HG02852 (cell line): ENCODE measurements around the gene TMOD2.
A peak's percentile ranks its signal among the peaks of the same experiment; 100 is the strongest.

Source experiments
- ATAC-seq: cut with Tn5 transposase; IDR thresholded peaks from one replicate; pipeline ENCODE4 v1.9.1; 2021; ENCODE audit warnings: mild to moderate bottlenecking, moderate library complexity; ENCODE audit not compliant: unreplicated experiment

Gene TMOD2

DNA sequence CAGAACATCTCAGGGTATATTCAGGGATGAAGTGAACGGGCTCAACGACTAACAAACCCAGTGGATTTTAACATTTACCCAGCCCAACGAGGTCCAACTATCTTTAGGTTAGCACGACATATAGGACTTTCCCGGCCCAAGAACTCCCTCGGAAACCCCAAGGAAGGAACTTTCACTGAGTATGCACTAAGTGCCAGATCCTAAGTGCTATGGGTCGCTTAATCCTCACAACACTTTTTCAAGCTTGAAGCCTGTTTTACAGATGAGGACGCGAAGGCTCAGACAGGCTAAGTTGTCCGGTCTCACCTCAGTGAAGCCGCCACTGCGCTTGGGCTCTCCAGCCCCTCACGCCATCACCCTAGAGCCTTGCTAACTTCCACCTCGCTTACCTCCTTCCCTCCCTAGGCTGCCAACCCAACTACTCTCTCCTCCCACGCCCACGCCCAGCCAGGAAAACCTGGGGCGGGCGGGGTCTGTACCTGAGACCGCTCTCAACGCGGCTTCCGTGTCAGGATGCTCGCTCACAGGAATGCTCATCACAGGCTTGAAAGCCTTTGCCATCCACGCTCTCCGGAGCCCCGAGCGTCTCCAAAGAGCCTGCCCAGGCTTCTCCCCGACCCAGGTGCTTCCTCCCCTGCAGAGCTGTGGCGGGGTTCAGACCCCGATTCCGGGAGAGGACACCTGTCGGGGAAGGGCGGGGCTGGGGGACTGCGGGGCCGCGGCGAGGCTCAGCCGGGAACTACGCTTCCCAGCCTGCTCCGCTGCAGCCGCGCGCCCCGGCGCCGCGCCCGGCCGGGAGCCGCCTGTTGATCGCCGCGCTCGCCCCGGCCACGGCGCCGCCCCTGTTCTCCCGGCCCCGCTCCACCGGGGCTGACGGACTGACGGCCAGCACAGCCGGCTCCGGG is at the start of gene TMOD2:
TSS of gene TMOD2 (plus strand) at position 806 of the 905 bp plus-strand sequence. CDS start 14,845 bp downstream, outside the sequence.
- peak; percentile 80 for ATAC-seq

DNA sequence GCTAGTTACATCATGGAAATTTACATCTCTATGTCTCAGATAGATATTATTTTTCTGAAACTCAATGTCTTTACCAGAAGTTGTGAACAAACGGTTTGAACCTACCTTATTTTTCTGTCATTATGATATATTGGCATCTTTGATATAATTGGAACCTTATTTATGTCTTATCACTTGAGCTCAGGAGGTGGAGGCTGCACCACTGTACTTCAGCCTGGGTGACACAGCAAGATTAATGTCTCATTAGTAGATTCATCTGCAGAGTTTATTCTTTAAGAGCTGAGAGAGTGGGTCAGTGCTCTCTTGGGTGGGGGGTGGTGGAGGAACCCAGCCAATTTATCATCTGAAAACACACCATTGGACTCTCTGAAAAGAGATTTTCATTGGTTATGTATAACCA is 48.7 kb upstream of the TMOD2 start:
- no peak for ATAC-seq

DNA sequence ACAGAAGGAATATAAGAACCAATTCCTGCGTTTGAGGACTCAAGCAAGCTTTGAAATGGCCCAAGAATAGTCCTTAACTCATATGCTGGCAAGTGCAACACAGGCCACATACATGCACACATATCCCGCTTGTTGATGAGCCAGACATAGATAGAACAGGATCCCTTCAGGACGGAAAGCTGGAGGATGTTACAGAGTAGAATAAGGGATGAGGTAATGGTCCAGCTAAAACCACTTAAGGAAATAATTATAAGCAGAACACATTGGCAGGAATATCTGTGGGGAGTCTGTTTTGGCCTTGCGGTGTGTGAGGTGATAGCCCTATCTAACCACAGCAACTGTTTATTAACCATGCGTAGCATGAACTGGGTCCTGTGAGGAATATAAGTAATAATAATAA is 45.1 kb upstream of the TMOD2 start:
- no peak for ATAC-seq

DNA sequence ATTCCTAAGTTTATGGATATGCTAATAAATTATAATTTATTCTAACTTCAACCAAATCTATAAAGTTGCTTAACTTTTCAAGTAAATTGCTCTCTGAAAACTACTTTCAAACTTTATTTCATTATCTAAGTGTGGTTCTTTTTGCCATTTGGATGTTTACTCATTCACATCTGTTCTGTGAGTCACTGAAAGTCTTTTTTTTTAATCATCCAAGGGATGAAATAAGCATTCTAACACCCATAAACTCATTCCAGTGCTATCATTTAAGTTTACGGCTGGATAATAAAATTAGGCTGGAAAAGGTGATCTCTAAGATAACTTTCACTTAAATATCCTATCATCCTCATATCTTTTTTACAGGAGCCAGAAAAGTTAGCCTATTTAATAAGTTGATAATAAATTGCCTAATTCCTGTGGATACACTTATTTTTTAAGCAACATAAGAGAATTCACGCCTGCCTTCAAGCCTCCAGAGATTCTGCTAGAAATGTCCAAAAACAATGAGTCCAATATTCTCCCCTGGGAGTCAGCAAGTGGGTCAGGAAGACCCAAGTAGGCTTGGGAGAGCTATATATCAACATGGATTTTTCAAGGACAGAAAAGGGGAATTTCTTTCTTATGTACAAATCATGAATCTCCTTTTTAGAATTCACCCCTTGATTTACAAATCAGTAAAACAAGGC is 44.3 kb upstream of the TMOD2 start:
- no peak for ATAC-seq

DNA sequence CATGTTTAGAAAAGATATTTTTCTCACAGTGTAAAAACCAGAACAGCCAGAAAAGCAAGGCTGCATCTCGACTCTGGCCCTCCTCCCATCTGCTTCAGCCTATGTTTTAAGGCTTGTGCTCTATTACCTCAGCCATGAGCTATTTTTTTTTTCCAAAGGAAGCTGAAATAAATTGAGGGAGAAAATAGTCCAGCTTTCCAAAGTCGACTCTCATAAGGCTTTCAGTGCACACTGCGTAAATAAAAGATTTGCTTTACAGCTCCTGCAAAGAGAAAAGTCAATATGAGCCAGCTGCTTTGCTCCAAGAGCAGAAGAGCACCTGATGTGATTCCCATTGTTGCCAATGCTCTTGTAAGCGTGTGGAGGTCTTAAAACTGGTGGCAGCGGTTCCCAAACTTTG is 43.4 kb upstream of the TMOD2 start:
- ATAC-seq: no peak

DNA sequence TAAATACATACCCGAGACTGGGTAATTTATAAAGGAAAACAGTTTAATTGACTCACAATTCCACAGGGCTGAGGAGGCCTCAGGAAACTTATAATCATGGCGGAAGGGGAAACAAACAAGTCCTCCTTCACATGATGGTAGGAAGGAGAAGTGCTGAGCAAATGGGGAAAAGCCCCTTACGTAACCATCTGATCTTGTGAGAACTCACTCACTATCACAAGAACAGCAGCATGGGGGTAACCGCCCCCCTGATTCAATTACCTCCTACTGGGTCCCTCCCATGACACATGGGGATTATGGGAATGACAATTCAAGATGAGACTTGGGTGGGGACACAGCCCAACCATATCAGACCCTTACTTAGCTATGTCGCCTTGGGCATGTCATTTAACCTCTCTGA is 42.4 kb upstream of the TMOD2 start:
- ATAC-seq: no peak

DNA sequence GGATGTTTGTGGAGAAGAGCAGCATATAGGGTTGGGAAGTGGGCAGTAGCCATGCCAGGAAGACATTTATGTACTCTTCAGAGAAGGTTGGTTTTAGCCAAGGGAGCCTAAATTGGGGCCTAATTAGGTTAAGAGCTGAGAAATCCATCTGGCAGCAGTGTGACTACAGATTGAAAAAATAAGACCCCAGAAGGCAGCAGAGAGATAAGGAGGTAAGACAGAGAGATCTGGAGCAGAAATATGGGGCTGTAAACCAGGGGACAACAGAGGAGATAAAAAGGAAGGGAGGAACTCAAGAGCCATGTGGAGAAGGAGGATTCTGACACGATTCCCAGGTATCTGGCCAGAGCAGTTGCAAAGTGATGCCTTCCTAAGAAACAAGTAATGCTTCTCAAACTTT is 37.2 kb upstream of the TMOD2 start:
- ATAC-seq: no peak

DNA sequence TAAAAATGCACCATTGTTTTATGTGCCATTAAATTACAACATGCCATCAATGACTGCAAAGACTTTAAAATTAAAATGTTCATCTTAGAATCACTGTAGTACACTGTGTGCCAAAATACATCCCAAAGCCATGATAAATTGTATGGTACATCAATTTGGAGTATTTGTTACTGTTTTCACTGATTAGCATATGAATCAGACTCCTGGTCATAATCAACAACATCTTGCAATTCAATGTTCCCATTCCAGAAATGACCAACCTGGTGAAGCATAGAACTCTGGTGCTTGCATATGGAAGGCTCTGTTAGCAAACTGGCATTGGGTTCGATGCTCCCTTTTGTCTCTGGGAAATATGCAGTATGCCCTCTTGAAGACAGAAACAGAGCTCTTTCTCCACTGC is 36.5 kb upstream of the TMOD2 start:
- no peak for ATAC-seq

DNA sequence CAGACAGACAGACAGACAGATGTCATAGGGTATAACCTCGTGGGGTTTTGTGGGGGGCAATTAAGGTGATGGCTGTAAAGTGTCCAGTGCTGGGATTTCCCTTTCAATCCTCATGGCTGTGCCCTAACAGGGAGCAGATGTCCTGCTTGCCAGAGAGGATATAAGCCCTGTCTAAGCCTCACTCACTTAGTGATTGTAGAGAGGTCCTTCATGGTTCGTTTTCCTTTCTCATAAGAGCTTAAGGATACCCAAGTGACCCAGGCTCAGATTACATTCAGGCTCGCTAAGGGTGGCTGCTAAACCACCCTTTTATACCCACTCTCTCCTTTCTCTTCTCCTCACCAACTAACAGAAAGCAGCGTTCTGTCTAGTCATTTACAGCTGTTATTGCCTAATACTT is 33.2 kb upstream of the TMOD2 start:
- ATAC-seq: no peak

DNA sequence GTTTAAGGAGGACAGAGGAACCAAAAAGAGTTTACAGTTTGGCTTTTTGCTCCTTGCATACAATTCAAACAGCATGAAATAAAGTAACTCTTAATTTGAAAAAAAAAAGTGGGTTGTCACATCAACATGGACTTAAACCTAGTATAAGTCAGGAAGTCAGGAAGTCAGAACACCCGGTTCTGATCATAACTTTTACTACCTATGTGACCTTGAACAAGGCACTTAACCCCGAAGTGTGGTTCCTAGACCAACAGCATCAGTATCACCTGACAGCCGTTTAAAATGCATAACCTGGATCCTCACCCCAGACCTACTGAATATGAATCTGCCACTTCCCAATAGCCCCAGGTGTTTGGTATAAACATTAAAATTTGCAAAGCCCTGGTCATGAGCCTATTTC is 32.7 kb upstream of the TMOD2 start:
- no peak for ATAC-seq

DNA sequence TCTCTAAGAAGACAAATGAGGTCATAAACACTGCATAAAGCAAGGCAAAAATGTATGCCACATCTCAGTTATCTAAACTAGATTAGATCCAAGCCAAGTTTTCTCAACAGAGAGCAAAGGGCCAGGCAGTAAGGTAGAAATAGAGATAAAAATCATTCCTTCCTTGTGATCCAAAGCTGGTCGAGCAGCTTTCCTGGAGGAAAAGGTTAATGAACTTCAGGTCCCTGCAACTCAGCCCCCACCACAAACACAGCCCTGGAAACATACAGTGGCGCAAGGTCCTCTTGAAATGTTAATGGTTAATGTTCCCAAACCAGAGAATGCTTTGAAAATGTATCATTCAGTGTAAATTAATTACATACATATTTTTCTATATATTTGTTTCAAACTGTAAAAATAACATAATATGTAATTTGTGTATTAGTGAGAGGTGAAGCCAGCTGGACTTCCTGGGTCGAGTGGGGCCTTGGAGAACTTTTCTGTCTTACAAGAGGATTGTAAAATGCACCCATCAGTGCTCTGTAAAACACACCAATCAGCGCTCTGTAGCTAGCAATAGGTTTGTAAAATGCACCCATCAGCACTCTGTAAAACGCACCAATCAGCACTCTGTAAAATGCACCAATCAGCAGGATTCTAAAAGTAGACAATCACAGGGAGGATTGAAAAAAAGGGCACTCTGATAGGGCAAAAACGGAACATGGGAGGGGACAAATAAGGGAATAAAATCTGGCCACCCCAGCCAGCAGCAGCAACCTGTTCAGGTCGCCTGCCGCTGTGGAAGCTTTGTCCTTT is 31.0 kb upstream of the TMOD2 start:
- ATAC-seq: no peak

DNA sequence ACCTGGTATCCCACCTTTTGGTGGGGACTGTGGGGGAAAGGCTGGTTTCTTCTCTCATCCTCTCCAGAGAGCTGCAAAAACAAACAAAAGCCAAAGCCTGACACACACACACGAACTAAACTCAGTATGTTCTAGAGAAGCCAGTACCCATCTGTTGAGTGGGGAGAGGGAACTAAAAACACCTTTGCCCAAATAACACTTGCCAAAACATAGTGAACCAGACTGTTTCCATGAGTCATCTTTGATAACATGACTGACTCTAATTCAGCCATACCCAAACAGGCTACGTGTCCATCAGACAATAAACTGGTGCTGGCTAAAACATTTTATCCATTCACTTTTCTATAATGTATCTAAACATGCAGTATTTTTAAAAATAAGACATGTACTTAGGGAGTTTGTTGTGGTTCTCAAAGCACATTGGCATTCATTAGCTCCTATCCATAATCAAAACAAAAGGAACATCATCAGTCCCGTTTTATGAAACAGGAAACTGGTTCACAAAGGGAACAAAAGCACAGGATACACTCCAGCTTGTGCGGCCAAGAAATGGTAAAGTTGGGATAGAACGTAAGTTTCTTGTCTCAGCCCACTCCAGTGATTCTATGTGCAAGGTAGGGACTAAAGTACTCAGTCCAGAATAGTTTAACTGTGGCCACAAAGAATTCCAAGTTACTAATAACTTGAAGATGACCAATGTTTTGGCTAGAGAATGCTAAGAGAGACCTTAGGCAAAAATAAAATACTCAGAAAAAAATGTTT is 30.0 kb upstream of the TMOD2 start:
- no peak for ATAC-seq

DNA sequence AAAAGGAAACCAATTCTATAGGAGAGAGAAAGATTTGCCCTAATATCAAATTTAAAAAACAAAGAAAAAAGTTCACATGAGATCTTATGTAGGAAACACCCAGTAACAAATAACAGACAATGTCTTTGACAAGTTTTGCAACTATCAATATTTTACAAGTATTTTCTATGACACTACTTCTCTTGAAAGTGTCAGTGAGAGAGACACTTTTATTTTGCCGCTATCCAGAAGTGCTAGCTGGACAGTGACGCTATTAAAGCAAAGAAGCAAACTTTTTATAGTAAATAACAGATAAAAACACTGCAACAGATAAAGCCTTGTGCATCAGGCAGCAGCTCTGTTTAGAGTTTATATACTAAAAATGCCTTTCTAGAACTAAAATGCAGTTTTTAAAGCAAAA is 27.2 kb upstream of the TMOD2 start:
- no peak for ATAC-seq

DNA sequence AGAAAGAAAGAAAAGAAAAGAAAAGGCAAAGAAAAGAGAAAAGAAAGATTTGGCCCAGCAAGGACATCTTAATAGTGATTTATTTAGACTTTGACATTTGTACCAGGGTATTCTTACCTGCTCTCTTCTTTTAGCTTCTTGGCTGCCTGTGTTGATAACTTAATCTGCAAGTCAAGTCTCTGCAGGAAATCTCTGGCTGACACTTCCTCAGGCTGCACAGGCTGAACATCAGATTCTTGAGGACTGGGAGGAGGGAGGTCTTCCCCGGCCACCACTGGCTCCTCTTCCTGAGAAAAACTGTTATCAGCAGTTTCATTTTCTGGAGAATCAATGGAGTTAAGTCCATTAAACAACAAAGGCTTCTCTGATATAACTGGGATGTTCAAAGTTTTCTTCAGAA is 26.7 kb upstream of the TMOD2 start:
- no peak for ATAC-seq

DNA sequence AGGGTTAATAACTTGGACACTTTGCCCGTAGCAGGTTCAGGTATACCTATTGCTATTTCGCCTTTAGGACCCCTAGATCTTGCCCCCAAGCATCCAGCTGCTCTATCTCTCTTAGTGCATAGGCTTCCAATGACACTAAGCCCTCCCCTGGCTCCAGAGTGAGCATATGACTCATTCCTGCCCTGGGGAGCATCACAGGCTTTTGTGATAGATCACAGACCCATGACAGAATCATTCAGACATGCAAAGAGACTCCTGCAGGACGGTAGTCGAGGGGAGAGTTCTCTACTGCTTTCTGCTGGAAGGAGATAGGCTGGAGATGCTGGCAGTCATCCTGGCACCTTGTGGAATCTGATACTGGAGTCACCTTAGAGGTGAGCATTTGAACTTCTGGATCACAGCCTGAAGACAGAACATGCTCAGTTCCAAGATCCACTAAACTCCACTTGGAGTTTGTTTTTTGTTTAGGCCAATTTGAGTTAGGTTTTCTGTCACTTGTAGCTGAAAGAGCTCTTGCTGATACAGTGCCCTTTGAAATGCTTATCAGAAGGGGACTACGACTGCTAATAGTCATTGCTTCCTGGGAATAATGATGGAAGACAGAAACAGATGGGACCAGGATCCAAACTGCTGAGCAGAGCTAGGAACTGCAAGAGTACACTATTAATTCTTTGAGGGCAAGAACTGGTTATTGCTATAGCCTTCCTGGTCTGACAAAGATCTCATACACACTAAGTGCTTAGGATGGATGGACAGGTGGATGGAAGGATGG is 24.9 kb upstream of the TMOD2 start:
- ATAC-seq: peak; percentile 93

DNA sequence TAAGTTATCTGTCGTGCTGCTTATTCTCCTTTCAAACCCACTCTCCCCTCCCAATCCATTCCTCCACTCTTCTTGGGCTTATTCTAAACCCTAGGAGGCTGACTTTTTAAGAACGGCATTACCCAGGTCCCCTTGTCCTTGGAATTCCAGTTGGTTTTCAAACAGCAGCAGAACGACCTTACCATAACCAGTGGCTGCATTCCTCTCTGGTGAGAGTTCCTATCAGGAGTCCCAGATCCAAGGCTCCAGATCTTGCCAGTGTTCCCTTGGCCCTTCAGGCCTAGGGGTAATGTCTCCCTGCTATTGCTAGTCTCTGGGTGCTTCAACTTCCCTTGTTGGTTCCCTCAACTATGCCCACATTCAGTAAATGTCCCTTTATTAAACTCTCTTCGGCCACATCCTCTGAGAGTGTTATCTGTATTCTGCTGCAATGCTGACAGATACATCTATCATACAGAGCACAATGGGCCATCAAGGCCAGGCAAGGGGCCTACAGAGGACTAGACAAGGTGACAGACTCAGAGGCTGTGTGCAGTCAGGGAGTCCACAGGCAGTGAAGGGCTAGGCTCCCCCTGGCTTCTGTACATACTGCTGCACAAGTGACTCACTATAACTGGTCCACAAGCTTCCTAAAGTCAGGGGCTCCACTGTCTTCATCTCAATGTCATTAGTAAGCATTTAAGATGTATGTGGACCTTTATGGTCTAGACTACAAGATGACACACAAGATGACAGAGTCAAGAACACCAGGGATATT is 24.1 kb upstream of the TMOD2 start:
- no peak for ATAC-seq

DNA sequence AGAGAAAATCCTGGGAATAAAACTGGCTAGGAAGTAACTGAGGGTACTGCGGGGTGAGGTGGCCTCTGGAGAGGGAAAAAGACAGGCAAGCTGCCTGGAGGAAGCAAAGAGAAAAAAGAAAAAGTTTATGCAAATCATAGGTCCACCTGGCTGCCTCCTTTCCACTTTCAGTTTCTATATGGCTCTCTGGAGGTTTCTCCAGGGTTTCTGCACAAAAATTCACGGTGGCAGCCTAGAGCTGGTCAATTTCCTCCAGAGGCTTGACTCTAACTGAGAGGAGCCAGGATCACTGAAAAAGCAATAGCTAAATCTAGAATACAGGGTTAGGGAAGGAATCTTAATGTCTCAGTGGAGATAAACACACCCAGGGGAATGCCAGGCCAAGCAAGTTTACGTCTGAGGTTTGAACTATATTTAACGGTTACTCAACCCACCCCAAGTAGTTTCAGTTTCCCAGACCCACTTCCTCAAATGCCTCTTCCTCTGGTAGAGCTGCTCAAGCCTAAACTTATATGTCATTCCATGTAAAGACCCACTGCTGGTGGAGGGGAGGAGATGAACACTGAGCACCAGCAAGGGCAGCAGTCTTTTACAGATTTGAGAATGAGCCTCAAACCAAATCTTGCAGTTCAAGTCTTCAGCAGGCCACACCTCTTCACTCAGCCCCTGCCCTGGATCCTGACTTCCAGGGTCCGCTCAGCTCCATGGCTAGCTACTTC is 19.7 kb upstream of the TMOD2 start:
- peak; percentile 51 for ATAC-seq

DNA sequence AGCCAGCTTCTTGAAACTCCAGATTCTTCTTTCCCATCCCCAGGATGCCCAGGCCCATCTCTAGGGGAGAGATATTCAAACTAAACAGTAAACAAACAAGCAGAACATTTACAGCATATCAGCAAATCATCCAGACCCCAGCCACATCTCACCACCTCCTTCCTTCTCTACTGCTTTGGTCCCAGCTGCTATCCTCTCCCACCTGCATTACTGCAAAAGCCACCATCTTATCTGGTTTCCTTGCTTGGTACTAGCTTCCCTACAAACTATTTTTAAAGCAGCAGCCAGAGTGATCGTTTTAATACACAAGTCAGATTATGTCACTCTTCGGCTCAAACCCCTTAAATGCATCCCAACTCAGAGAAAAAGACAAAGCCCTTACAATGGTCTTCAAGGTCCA is 18.8 kb upstream of the TMOD2 start:
- no peak for ATAC-seq
